Caco-2 (cell line): ENCODE measurements around the gene LYPD3. TPM values are rescaled to one million over a fixed set of nuclear protein-coding genes. Genes with fewer than 3 reads are reported as not detected.

Experiments
- BruUV-seq: library from RNA; stranded (reverse); fragments of 400-500 nt; replicated peaks from 2 replicates; lab custom pipeline; 2021; lab: Mats Ljungman, UMichigan
- CTCF ChIA-PET: fragments of 300-600 bp; sonication (Branson Sonifier 250); formaldehyde crosslinking; loops from one replicate; lab custom pipeline; 2022; ENCODE audit warnings: antibody characterized with exemption; lab: Charles Lee
- POLR2A ChIA-PET: fragments of 300-600 bp; sonication (Branson Sonifier 250); formaldehyde crosslinking; loops from one replicate; lab custom pipeline; 2022; ENCODE audit warnings: antibody characterized with exemption; lab: Charles Lee
- DNase-seq, 2 experiments: peaks; one replicate each; pipeline versions ENCODE4 v3.0.0 to v3.0.0-alpha.2; 2020 to 2022
- H3K27me3 ChIP-seq: replicated peaks from 2 replicates; pipeline ENCODE4 v1.6.0; 2011; ENCODE audit warnings: low read length; ENCODE audit not compliant: control insufficient read depth, insufficient read depth
- H3K36me3 ChIP-seq: 2 replicates; pipeline ENCODE4 v1.5.1; 2011; ENCODE audit warnings: low read length; ENCODE audit not compliant: control insufficient read depth, insufficient read depth
- H3K4me1 ChIP-seq: fragments of 250-450 bp; sonication (Bioruptor Pico); 2 replicates; pipeline ENCODE4 v1.5.1; 2020; ENCODE audit warnings: mild to moderate bottlenecking
- H3K4me3 ChIP-seq: 2 replicates; pipeline ENCODE4 v1.5.1; 2011; ENCODE audit warnings: low read depth, mild to moderate bottlenecking, control low read depth, low read length
- H3K9me3 ChIP-seq: fragments of 250-450 bp; sonication (Bioruptor Pico); 2 replicates; pipeline ENCODE4 v1.5.1; 2020; ENCODE audit warnings: mild to moderate bottlenecking, moderate library complexity
- H3K27ac Mint-ChIP-seq: one replicate; pipeline ENCODE4 v1.8.0; 2022; ENCODE audit warnings: mixed read lengths; ENCODE audit not compliant: unreplicated experiment
- H3K27me3 Mint-ChIP-seq: one replicate; pipeline ENCODE4 v1.8.0; 2022; ENCODE audit warnings: mixed read lengths; ENCODE audit not compliant: insufficient read depth, unreplicated experiment
- H3K36me3 Mint-ChIP-seq: one replicate; pipeline ENCODE4 v1.8.0; 2022; ENCODE audit warnings: mild to moderate bottlenecking, mixed read lengths; ENCODE audit not compliant: insufficient read depth, unreplicated experiment
- H3K4me1 Mint-ChIP-seq: one replicate; pipeline ENCODE4 v1.8.0; 2022; ENCODE audit warnings: low read depth, mixed read lengths; ENCODE audit not compliant: unreplicated experiment
- H3K4me3 Mint-ChIP-seq: one replicate; pipeline ENCODE4 v1.8.0; 2022; ENCODE audit warnings: mild to moderate bottlenecking, moderate library complexity, mixed read lengths; ENCODE audit not compliant: unreplicated experiment
- H3K9me3 Mint-ChIP-seq: one replicate; pipeline ENCODE4 v1.8.0; 2022; ENCODE audit warnings: mixed read lengths; ENCODE audit not compliant: unreplicated experiment
- intact Hi-C: fragments of 100-400 bp; cut with micrococcal nuclease; formaldehyde crosslinking; loops from one replicate; pipeline ENCODE4 v1.10.0; 2022; ENCODE audit not compliant: unreplicated experiment
- total RNA-seq: library from RNA; stranded (reverse); gene quantifications from 2 replicates; pipeline ENCODE4 v1.2.3, GENCODE V29; 2022
- TF ChIP-seq, protein P1 (sequence below), 2 experiments: fragments of 200-600 bp in 1 of 2; IDR thresholded peaks; 1 replicate in 1 of 2; 2 replicates in 1 of 2; pipeline versions ENCODE4 v1.5.1 to v1.8.0; 2011 to 2022; ENCODE audit warnings: antibody characterized with exemption in 1 of 2, control low read depth in 1 of 2, inconsistent platforms in 1 of 2, low read depth in 1 of 2, low read length in 1 of 2, mild to moderate bottlenecking in 1 of 2, moderate library complexity in 1 of 2; ENCODE audit not compliant: insufficient read depth in 1 of 2, severe bottlenecking in 1 of 2, unreplicated experiment in 1 of 2

Gene LYPD3
- total RNA-seq, 1 experiment from 2014 or later: 1.3 TPM

DNA sequence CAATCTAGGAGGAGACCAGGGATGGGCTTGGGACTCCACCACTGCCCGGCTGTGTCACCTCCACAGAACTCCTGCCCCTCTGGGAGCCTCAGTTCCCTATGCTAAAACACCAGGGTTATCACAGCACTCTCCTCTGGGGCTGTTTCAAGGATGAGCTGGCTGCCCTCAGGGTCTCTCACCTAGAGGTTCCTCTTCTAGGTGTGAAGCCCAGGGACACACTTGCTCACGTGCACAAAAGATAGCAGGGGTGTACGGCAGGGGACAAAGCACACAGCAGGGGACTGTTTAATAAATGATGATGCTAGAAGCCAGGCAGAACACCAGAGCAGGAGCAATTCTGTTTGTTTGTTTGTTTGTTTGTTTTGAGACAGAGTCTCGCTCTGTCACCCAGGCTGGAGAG lies 16.8 kb upstream of the LYPD3 start:
- no peaks in the 10 kb centered on the region for H3K9me3 Mint-ChIP-seq
- no peak overlapping the region for H3K4me3 ChIP-seq
- no peaks in the 10 kb centered on the region for H3K27me3 ChIP-seq
- no peak overlapping the region for H3K4me3 Mint-ChIP-seq
- no peaks in the 10 kb centered on the region for H3K27me3 Mint-ChIP-seq
- intact Hi-C loops: no loop called here
- no peak overlapping the region for H3K27ac Mint-ChIP-seq
- H3K36me3 Mint-ChIP-seq: peaks cover 17% of the 10 kb centered on the region
- TF ChIP-seq, protein P1, sequence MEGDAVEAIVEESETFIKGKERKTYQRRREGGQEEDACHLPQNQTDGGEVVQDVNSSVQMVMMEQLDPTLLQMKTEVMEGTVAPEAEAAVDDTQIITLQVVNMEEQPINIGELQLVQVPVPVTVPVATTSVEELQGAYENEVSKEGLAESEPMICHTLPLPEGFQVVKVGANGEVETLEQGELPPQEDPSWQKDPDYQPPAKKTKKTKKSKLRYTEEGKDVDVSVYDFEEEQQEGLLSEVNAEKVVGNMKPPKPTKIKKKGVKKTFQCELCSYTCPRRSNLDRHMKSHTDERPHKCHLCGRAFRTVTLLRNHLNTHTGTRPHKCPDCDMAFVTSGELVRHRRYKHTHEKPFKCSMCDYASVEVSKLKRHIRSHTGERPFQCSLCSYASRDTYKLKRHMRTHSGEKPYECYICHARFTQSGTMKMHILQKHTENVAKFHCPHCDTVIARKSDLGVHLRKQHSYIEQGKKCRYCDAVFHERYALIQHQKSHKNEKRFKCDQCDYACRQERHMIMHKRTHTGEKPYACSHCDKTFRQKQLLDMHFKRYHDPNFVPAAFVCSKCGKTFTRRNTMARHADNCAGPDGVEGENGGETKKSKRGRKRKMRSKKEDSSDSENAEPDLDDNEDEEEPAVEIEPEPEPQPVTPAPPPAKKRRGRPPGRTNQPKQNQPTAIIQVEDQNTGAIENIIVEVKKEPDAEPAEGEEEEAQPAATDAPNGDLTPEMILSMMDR (IDR thresholded peaks at IDR 0.05; ENCODE audit: insufficient read depth in 1 of 2, low read depth in 1 of 2, low read length in 1 of 2, severe bottlenecking in 1 of 2, unreplicated experiment in 1 of 2): no peak
- no peaks in the 10 kb centered on the region for H3K4me1 Mint-ChIP-seq
- no TSS peak for BruUV-seq
- POLR2A ChIA-PET: no interaction called here
- H3K4me1 ChIP-seq: no peaks in the 10 kb centered on the region
- CTCF ChIA-PET: no interaction called here
- no peaks in the 10 kb centered on the region for H3K36me3 ChIP-seq
- no peaks in the 10 kb centered on the region for H3K9me3 ChIP-seq
- DNase-seq: no peak

GRCh38 chr19:43481701-43482100 lies 16.3 kb upstream of the LYPD3 start:
- Mint-ChIP-seq H3K27me3 (no peaks in the 10 kb centered on the region), H3K36me3 (peaks cover 15% of the 10 kb centered on the region), H3K27ac (peak overlapping the region; percentile 20), H3K4me1 (no peaks in the 10 kb centered on the region), H3K4me3 (no peak overlapping the region), H3K9me3 (no peaks in the 10 kb centered on the region)
- no peak for DNase-seq
- TF ChIP-seq, protein P1 (IDR thresholded peaks at IDR 0.05; ENCODE audit: insufficient read depth in 1 of 2, low read depth in 1 of 2, low read length in 1 of 2, severe bottlenecking in 1 of 2, unreplicated experiment in 1 of 2): no peak
- Histone ChIP-seq H3K9me3 (no peaks in the 10 kb centered on the region), H3K27me3 (no peaks in the 10 kb centered on the region), H3K4me3 (no peak overlapping the region), H3K36me3 (no peaks in the 10 kb centered on the region), H3K4me1 (no peaks in the 10 kb centered on the region)
- BruUV-seq: no TSS peak
- ChIA-PET CTCF (no interaction called here), POLR2A (no interaction called here)
- intact Hi-C loops: no loop called here

- DNase-seq: no peak
- Mint-ChIP-seq H3K9me3 (no peaks in the 10 kb centered on the region), H3K27ac (no peak overlapping the region), H3K27me3 (no peaks in the 10 kb centered on the region), H3K4me1 (peaks cover 2% of the 10 kb centered on the region), H3K4me3 (no peak overlapping the region), H3K36me3 (peaks cover 11% of the 10 kb centered on the region)
- intact Hi-C loops: no loop called here
- no TSS peak for BruUV-seq
- CTCF ChIA-PET: interaction anchor here (1.6 kb wide), 1 partner anchor 39 kb away, joined by 4 read pairs; no protein-coding TSS in a partner anchor
- Histone ChIP-seq H3K36me3 (no peaks in the 10 kb centered on the region), H3K27me3 (no peaks in the 10 kb centered on the region), H3K4me3 (no peak overlapping the region), H3K9me3 (no peaks in the 10 kb centered on the region), H3K4me1 (peaks cover 7% of the 10 kb centered on the region)
- TF ChIP-seq, protein P1 (IDR thresholded peaks at IDR 0.05; ENCODE audit: insufficient read depth in 1 of 2, low read depth in 1 of 2, low read length in 1 of 2, severe bottlenecking in 1 of 2, unreplicated experiment in 1 of 2): no peak
- POLR2A ChIA-PET: interaction anchor here (0.9 kb wide), 1 partner anchor 39 kb away, joined by 4 read pairs; no protein-coding TSS in a partner anchor
These were observed 15.2 kb upstream of the LYPD3 start for GRCh38 chr19:43480574-43480973.
